K562 (cell line): ENCODE data around the gene ZCCHC8. TPM values are rescaled to one million over a fixed set of nuclear protein-coding genes. Genes with fewer than 3 reads are reported as not detected.

Source experiments
- EGR1 ChIP-seq: fragments of 450-650 bp; conservative IDR thresholded peaks from 2 replicates; pipeline ENCODE4 v1.6.1; 2017; ENCODE audit warnings: mild to moderate bottlenecking
- ETV5 ChIP-seq: sonication (generic); formaldehyde crosslinking; IDR thresholded peaks from 2 replicates; pipeline ENCODE4 v1.4.0; 2020; ENCODE audit warnings: low read depth, mild to moderate bottlenecking, missing genetic modification reagents
- IRF2 ChIP-seq: sonication (generic); formaldehyde crosslinking; IDR thresholded peaks from 2 replicates; pipeline ENCODE4 v1.8.1; 2022; ENCODE audit warnings: mild to moderate bottlenecking, missing genetic modification reagents
- NEUROD1 ChIP-seq: fragments of 150-350 bp; IDR thresholded peaks from 2 replicates; pipeline ENCODE4 v1.6.1; 2014; ENCODE audit warnings: borderline replicate concordance, low read length, low read depth; ENCODE audit not compliant: partially characterized antibody
- NR2C2 ChIP-seq, 2 experiments: fragments of 200-800 bp in 1 of 2; sonication (Bioruptor generic) in 1 of 2; sonication (generic) in 1 of 2; formaldehyde crosslinking in 1 of 2; IDR thresholded peaks; 2 replicates each; pipeline versions ENCODE4 v1.6.1 to v1.8.0; 2016 to 2022; ENCODE audit warnings: mild to moderate bottlenecking in 1 of 2, missing compliant biosample characterization in 1 of 2, missing genetic modification characterization in 1 of 2, missing genetic modification reagents in 1 of 2
- POLR2H ChIP-seq: IDR thresholded peaks from 2 replicates; pipeline ENCODE4 v1.6.1; 2016; ENCODE audit warnings: missing genetic modification characterization, low read depth, mild to moderate bottlenecking, control low read depth, missing compliant biosample characterization, moderate library complexity
- PURB ChIP-seq: sonication (generic); formaldehyde crosslinking; IDR thresholded peaks from 2 replicates; pipeline ENCODE4 v1.9.0; 2021; ENCODE audit warnings: low read depth, mild to moderate bottlenecking, missing genetic modification reagents
- TCF7 ChIP-seq: sonication (generic); IDR thresholded peaks from 2 replicates; pipeline ENCODE4 v1.6.1; 2016; ENCODE audit warnings: antibody characterized with exemption, borderline replicate concordance
- ZNF143 ChIP-seq: sonication (generic); formaldehyde crosslinking; IDR thresholded peaks from 2 replicates; pipeline ENCODE4 v1.9.0; 2022; ENCODE audit warnings: mild to moderate bottlenecking, missing genetic modification reagents
- ZNF695 ChIP-seq: fragments of 450-650 bp; formaldehyde crosslinking; IDR thresholded peaks from 2 replicates; pipeline ENCODE4 v1.4.0; 2020; ENCODE audit warnings: mild to moderate bottlenecking, moderate library complexity
- polyA plus RNA-seq, 8 experiments: library from polyadenylated mRNA; depleted of rRNA in 4 of 8; stranded (reverse) in 5 of 8; unstranded in 3 of 8; fragments of >200 nt; fragmentation: Nextera tagmentation in 2 of 8; fragmentation: Illumina TruSeq in 1 of 8; extraction: Ambion mirVana in 2 of 8; extraction: Trizol in 1 of 8; gene quantifications; 2 replicates each; pipeline versions ENCODE4 v1.2.1 to v1.2.3, GENCODE V29; 2011 to 2014; ENCODE audit warnings: inconsistent platforms in 1 of 8, missing spikeins in 1 of 8
- total RNA-seq, 7 experiments: library from RNA; depleted of rRNA in 6 of 7; stranded (reverse); fragments of >200 nt in 6 of 7; fragmentation: Illumina TruSeq in 2 of 7; extraction: Trizol in 2 of 7; gene quantifications; 2 replicates each; pipeline versions ENCODE4 v1.2.1 to v1.2.3, GENCODE V29; 2011 to 2021; ENCODE audit warnings: low replicate concordance in 1 of 7
- TF ChIP-seq, protein P1 (sequence below): fragments of 450-650 bp; IDR thresholded peaks from 2 replicates; pipeline ENCODE4 v1.6.1; 2016; ENCODE audit warnings: low read depth, mild to moderate bottlenecking, moderate library complexity
- TF ChIP-seq, protein P2 (sequence below): sonication (generic); formaldehyde crosslinking; IDR thresholded peaks from 2 replicates; pipeline ENCODE4 v1.9.0; 2022; ENCODE audit warnings: mild to moderate bottlenecking, missing genetic modification reagents
- TF ChIP-seq, protein P3 (sequence below): fragments of 250-450 bp; sonication (Bioruptor Pico); IDR thresholded peaks from 2 replicates; pipeline ENCODE4 v1.4.0; 2020; ENCODE audit warnings: mild to moderate bottlenecking, moderate library complexity
- TF ChIP-seq, protein P4 (sequence below): fragments of 250-450 bp; sonication (Bioruptor Pico); IDR thresholded peaks from 2 replicates; pipeline ENCODE4 v1.4.0; 2020; ENCODE audit warnings: mild to moderate bottlenecking
- TF ChIP-seq, protein P5 (sequence below): sonication (generic); formaldehyde crosslinking; IDR thresholded peaks from 2 replicates; pipeline ENCODE4 v1.4.0; 2020; ENCODE audit warnings: mild to moderate bottlenecking, missing genetic modification reagents
- TF ChIP-seq, protein P6 (sequence below): sonication (generic); formaldehyde crosslinking; IDR thresholded peaks from 2 replicates; pipeline ENCODE4 v1.8.1; 2023; ENCODE audit warnings: mild to moderate bottlenecking, missing genetic modification reagents

ZCCHC8 gene
- total and polyA plus RNA-seq, 9 of the 15 experiments (the other 6 are each of a cell fraction or from before 2014, with no cell fraction given) = 14.8 to 50.9 (median 34.1) TPM

DNA sequence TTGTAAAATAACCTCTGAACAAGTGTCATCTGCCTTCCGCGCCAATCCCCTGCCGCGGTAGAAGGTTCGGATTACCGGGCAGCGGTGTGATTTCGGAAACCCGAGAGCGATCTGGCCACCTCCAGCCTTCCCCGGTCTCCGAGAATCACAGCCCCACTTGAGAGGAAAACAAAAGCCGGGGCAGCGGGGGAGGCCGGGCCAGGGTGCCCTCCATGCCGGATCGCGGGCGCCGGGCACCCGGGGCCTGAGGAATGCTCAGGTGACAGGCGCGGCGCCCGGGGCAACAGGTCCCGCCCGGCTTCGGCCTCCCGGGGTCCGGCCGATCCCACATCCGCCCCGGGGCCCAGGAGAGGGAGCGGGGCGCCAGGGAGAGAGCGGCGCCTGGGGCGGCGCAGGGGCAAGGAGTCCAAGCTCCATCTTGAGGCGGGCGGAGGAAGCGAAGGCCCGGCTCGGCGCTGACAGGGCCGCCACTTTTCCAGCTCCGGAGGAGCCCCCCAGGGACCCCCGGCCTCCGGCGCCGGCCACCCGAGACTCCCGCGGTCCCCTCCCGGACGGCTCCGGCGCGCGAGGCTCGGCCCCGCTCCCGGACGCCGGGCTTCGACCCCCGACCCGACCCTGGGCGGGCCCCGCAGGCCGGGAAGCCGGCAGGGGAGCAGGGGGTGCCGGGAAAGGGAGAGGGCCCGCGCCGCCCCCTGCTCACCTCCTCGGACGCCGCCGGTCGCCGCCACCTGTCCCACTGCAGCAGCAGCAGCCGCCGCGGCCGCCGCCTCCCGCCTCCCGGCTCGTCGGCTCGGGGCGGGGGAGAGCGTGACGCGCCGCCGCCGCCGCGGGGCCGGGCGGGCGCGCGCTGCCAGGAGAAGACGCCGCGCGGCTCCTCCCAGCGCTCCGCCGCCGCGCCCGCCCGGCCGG is 78.7 kb downstream of the ZCCHC8 start, which contains the start of gene CLIP1 (continued):
- TF ChIP-seq PURB (CRISPR knock-in tag) (no peak), POLR2H (tag) (peak; percentile 46; the same call in 1 of the 2 replicates), IRF2 (CRISPR knock-in tag) (no peak), ETV5 (peak; percentile 49; the same call in 1 of the 2 replicates), NEUROD1 (peak; percentile 48), TCF7 (no peak), ZNF143 (CRISPR knock-in tag) (0 out of 2 replicates have a peak, but pooled peaks have one; percentile 23), NR2C2 (CRISPR knock-in tag; IDR thresholded peaks at IDR 0.05) (no peak), NR2C2 (tag; IDR thresholded peaks at IDR 0.05) (peak; percentile 78; the same call in 1 of the 2 replicates), EGR1 (0 out of 2 replicates have a peak, but pooled peaks have one; percentile 24), ZNF695 (CRISPR knock-in tag) (no peak)
- TF ChIP-seq, protein P1, sequence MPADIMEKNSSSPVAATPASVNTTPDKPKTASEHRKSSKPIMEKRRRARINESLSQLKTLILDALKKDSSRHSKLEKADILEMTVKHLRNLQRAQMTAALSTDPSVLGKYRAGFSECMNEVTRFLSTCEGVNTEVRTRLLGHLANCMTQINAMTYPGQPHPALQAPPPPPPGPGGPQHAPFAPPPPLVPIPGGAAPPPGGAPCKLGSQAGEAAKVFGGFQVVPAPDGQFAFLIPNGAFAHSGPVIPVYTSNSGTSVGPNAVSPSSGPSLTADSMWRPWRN = no peak
- TF ChIP-seq, protein P2, sequence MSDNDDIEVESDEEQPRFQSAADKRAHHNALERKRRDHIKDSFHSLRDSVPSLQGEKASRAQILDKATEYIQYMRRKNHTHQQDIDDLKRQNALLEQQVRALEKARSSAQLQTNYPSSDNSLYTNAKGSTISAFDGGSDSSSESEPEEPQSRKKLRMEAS = no peak
- TF ChIP-seq, protein P3, sequence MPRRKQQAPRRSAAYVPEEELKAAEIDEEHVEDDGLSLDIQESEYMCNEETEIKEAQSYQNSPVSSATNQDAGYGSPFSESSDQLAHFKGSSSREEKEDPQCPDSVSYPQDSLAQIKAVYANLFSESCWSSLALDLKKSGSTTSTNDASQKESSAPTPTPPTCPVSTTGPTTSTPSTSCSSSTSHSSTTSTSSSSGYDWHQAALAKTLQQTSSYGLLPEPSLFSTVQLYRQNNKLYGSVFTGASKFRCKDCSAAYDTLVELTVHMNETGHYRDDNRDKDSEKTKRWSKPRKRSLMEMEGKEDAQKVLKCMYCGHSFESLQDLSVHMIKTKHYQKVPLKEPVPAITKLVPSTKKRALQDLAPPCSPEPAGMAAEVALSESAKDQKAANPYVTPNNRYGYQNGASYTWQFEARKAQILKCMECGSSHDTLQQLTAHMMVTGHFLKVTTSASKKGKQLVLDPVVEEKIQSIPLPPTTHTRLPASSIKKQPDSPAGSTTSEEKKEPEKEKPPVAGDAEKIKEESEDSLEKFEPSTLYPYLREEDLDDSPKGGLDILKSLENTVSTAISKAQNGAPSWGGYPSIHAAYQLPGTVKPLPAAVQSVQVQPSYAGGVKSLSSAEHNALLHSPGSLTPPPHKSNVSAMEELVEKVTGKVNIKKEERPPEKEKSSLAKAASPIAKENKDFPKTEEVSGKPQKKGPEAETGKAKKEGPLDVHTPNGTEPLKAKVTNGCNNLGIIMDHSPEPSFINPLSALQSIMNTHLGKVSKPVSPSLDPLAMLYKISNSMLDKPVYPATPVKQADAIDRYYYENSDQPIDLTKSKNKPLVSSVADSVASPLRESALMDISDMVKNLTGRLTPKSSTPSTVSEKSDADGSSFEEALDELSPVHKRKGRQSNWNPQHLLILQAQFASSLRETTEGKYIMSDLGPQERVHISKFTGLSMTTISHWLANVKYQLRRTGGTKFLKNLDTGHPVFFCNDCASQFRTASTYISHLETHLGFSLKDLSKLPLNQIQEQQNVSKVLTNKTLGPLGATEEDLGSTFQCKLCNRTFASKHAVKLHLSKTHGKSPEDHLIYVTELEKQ = no peak
- TF ChIP-seq, protein P4, sequence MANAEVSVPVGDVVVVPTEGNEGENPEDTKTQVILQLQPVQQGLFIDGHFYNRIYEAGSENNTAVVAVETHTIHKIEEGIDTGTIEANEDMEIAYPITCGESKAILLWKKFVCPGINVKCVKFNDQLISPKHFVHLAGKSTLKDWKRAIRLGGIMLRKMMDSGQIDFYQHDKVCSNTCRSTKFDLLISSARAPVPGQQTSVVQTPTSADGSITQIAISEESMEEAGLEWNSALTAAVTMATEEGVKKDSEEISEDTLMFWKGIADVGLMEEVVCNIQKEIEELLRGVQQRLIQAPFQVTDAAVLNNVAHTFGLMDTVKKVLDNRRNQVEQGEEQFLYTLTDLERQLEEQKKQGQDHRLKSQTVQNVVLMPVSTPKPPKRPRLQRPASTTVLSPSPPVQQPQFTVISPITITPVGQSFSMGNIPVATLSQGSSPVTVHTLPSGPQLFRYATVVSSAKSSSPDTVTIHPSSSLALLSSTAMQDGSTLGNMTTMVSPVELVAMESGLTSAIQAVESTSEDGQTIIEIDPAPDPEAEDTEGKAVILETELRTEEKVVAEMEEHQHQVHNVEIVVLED = peak; percentile 58
- TF ChIP-seq, protein P5, sequence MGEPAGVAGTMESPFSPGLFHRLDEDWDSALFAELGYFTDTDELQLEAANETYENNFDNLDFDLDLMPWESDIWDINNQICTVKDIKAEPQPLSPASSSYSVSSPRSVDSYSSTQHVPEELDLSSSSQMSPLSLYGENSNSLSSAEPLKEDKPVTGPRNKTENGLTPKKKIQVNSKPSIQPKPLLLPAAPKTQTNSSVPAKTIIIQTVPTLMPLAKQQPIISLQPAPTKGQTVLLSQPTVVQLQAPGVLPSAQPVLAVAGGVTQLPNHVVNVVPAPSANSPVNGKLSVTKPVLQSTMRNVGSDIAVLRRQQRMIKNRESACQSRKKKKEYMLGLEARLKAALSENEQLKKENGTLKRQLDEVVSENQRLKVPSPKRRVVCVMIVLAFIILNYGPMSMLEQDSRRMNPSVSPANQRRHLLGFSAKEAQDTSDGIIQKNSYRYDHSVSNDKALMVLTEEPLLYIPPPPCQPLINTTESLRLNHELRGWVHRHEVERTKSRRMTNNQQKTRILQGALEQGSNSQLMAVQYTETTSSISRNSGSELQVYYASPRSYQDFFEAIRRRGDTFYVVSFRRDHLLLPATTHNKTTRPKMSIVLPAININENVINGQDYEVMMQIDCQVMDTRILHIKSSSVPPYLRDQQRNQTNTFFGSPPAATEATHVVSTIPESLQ = no peak
- TF ChIP-seq, protein P6, sequence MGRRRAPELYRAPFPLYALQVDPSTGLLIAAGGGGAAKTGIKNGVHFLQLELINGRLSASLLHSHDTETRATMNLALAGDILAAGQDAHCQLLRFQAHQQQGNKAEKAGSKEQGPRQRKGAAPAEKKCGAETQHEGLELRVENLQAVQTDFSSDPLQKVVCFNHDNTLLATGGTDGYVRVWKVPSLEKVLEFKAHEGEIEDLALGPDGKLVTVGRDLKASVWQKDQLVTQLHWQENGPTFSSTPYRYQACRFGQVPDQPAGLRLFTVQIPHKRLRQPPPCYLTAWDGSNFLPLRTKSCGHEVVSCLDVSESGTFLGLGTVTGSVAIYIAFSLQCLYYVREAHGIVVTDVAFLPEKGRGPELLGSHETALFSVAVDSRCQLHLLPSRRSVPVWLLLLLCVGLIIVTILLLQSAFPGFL = no peak
